Activated CD4-positive, alpha-beta T cell treated with anti-CD3 and anti-CD28 coated beads for 4 hours (primary cell): ENCODE data around the gene PCDHGB5.
"Not testable (repeated sequence)": the region's sequence is repeated elsewhere in the genome, so short reads cannot be mapped to it uniquely, and the experiment has no call there.

ENCODE experiments used
- DNase-seq, 2 donors: peaks; one replicate each; pipeline ENCODE4 v3.0.0-alpha.2; 2020

Gene PCDHGB5

DNA sequence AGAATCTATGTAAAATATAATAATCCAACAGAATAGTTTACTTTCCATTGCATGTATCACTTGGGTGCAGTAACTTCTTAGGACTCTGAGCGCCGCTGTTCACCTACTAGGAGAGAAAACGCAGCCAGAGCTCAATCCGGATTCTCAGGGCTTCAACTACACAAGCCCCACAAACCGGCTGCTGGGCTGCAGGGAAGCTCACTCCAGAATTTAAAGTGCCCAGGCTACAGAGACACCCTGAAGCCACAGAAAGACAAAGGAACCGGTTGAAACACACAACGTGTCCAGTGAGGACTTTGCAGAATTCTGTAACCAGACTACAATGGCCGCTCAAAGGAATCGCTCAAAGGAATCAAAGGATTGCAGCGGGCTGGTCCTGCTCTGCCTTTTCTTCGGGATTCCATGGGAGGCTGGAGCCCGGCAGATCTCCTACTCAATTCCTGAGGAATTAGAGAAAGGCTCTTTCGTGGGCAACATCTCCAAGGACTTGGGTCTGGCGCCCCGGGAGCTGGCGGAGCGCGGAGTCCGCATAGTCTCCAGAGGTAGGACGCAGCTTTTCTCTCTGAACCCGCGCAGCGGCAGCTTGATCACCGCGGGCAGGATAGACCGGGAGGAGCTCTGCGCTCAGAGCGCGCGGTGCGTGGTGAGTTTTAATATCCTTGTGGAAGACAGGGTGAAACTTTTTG, 15.2 kb downstream of the PCDHGB5 start, which contains the start of gene PCDHGA10:
TSS of gene PCDHGA10 (plus strand) at position 134 of the 686 bp plus-strand sequence. CDS start at position 323, 189 bp downstream.
- peak; percentile 44 to 52 for DNase-seq

DNA sequence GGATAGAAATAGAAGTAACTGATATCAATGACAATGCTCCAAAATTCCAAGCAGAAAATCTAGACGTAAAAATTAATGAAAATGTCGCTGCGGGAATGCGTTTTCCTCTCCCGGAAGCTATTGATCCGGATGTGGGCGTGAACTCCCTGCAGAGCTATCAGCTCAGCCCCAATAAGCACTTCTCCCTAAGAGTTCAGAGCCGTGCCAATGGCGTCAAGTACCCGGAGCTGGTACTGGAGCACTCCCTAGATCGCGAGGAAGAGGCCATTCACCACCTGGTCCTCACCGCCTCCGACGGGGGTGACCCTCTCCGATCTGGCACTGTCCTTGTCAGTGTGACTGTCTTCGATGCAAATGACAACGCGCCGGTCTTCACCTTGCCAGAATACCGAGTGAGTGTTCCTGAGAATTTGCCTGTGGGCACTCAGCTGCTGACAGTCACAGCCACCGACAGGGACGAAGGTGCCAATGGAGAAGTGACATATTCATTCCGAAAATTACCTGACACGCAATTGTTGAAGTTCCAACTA, 15.9 kb downstream of the PCDHGB5 start:
- DNase-seq: no peak

DNA sequence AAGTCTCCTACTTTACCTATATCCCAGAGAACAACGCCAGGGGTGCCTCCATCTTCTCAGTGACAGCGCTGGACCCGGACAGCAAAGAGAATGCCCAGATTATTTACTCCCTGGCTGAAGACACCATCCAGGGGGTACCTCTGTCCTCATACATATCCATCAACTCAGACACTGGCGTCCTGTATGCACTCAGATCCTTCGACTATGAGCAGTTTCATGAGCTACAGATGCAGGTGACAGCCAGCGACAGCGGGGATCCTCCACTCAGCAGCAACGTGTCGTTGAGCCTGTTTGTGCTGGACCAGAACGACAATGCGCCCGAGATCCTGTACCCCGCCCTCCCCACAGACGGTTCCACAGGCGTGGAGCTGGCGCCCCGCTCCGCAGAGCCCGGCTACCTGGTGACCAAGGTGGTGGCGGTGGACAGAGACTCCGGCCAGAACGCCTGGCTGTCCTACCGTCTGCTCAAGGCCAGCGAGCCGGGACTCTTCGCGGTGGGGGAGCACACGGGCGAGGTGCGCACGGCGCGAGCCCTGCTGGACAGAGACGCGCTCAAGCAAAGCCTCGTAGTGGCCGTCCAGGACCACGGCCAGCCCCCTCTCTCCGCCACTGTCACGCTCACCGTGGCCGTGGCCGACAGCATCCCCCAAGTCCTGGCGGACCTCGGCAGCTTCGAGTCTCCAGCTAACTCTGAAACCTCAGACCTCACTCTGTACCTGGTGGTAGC, 17.0 kb downstream of the PCDHGB5 start:
- not testable (repeated sequence) for DNase-seq

DNA sequence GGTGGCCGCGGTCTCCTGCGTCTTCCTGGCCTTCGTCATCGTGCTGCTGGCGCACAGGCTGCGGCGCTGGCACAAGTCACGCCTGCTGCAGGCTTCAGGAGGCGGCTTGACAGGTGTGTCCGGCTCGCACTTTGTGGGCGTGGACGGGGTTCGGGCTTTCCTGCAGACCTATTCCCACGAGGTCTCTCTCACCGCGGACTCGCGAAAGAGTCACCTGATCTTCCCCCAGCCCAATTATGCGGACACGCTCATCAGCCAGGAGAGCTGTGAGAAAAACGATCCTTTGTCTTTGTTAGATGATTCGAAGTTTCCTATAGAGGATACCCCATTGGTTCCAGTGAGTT, 17.5 kb downstream of the PCDHGB5 start:
- not testable (repeated sequence) for DNase-seq

DNA sequence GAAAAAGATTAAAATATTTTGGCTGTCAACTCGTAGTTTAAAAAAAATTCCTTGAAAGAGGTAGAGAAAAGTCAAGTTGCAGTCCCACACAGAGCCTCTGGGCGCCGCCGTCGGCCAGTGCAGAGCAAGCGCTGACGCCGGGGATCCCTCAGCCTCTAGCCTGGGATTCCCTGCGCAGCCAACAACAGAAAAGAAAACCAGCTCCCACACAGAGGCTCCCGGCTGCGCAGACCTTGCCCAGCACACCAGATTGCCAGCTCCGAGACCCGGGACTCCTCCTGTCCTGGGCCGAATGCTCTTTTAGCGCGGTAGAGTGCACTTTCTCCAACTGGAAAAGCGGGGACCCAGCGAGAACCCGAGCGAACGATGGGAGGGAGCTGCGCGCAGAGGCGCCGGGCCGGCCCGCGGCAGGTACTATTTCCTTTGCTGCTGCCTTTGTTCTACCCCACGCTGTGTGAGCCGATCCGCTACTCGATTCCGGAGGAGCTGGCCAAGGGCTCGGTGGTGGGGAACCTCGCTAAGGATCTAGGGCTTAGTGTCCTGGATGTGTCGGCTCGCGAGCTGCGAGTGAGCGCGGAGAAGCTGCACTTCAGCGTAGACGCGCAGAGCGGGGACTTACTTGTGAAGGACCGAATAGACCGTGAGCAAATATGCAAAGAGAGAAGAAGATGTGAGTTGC, 19.9 kb downstream of the PCDHGB5 start, which contains the start of gene PCDHGB7:
TSS of gene PCDHGB7 (plus strand) at position 184 of the 679 bp plus-strand sequence. CDS start at position 367, 183 bp downstream.
- DNase-seq: not testable (repeated sequence)

DNA sequence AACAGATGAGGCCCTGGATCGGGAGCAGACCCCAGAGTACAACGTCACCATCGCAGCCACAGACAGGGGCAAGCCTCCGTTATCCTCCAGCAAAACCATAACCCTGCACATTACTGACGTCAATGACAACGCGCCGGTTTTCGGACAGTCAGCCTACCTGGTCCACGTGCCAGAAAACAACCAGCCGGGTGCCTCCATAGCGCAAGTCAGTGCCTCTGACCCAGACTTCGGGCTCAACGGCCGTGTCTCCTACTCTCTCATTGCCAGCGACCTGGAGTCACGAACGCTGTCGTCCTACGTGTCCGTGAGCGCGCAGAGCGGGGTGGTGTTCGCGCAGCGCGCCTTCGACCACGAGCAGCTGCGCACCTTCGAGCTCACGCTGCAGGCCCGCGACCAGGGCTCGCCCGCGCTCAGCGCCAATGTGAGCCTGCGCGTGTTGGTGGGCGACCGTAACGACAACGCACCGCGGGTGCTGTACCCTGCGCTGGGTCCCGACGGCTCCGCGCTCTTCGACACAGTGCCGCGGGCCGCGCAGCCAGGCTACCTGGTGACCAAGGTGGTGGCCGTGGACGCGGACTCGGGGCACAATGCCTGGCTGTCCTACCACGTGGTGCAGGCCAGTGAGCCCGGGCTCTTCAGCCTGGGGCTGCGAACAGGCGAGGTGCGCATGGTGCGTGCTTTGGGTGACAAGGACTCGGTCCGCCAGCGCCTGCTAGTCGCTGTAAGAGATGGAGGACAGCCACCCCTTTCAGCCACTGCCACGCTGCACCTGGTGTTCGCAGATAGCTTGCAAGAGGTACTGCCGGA, 21.5 kb downstream of the PCDHGB5 start:
- DNase-seq: no peak

DNA sequence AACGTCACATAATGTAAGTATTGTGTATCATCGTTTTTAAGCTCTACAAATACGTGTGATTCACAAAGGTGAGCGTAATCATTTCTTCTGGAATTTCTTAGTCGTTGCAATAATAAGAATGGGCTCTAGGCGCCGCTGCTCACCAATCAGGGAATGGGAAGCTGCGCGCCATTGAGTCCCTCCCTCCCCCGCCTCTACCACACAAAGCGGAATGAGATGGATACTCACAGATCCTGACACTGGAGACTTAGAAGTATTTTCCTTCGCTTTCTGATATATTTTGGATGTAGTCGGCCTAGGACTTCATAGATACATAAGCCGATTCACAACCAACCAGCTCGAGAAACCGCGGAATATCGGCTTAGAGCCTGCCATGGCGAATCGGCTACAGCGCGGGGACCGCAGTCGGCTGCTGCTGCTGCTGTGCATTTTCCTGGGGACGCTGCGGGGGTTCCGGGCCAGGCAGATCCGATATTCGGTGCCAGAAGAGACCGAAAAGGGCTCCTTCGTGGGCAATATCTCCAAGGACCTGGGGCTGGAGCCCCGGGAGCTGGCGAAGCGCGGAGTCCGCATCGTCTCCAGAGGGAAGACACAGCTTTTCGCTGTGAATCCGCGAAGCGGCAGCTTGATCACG, 23.2 kb downstream of the PCDHGB5 start, which contains the start of gene PCDHGA11:
TSS of gene PCDHGA11 (plus strand) at position 197 of the 634 bp plus-strand sequence. CDS start at position 374, 177 bp downstream.
- DNase-seq: peak in 1 of 2 donors; percentile 24

DNA sequence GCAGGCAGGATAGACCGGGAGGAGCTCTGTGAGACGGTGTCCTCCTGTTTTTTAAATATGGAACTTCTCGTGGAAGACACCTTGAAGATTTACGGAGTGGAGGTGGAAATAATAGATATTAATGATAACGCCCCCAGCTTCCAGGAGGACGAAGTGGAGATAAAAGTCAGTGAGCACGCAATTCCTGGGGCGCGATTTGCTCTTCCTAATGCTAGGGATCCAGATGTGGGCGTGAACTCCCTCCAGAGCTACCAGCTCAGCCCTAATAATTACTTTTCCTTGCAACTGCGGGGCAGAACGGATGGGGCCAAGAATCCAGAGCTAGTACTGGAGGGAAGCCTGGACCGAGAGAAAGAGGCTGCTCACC, 23.7 kb downstream of the PCDHGB5 start:
- no peak for DNase-seq

DNA sequence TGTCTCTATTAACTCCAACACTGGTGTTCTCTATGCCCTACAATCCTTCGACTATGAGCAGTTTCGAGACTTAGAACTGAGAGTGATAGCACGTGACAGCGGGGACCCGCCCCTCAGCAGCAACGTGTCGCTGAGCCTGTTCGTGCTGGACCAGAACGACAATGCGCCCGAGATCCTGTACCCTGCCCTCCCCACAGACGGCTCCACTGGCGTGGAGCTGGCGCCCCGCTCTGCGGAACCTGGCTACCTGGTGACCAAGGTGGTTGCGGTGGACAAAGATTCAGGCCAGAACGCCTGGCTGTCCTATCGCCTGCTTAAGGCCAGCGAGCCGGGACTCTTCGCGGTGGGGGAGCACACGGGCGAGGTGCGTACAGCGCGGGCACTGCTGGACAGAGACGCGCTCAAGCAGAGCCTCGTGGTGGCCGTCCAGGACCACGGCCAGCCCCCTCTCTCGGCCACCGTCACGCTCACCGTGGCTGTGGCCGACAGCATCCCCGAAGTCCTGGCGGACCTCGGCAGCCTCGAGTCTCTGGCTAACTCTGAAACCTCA, 25.1 kb downstream of the PCDHGB5 start:
- DNase-seq: no peak

DNA sequence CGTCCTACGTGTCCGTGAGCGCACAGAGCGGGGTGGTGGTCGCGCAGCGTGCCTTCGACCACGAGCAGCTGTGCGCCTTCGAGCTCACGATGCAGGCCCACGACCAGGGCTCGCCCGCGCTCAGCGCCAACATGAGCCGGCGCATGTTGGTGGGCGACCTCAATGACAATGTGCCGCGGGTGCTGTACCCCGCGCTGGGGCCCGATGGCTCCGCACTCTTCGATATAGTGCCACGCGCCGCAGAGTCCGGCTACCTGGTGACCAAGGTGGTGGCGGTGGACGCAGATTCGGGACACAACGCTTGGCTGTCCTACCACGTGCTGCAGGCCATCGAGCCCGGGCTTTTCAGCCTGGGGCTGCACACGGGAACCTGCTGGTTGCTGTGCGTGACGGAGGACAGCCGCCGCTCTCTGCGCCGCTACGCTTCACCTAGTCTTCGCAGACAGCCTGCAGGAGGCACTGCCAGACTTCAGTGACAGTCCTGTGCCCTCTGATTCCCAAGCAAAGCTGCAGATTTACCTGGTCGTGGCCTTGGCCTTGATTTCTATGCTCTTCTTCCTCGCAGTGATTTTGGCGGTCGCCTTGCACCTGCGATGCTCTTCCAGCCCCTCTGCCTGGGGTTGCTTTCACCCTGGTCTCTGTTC, 30.2 kb downstream of the PCDHGB5 start:
- DNase-seq: no peak

DNA sequence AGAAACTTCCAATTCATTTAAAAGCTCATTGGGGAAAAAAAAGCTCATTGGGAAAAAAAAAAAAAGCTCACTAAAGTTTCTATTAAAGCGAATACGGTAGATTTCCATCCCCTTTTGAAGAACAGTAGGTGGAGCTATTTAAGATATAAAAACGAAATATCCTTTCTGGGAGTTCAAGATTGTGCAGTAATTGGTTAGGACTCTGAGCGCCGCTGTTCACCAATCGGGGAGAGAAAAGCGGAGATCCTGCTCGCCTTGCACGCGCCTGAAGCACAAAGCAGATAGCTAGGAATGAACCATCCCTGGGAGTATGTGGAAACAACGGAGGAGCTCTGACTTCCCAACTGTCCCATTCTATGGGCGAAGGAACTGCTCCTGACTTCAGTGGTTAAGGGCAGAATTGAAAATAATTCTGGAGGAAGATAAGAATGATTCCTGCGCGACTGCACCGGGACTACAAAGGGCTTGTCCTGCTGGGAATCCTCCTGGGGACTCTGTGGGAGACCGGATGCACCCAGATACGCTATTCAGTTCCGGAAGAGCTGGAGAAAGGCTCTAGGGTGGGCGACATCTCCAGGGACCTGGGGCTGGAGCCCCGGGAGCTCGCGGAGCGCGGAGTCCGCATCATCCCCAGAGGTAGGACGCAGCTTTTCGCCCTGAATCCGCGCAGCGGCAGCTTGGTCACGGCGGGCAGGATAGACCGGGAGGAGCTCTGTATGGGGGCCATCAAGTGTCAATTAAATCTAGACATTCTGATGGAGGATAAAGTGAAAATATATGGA, 32.8 kb downstream of the PCDHGB5 start, which contains the start of gene PCDHGA12:
TSS of gene PCDHGA12 (plus strand) at position 176 of the 782 bp plus-strand sequence. CDS start at position 429, 253 bp downstream.
- DNase-seq: no peak

DNA sequence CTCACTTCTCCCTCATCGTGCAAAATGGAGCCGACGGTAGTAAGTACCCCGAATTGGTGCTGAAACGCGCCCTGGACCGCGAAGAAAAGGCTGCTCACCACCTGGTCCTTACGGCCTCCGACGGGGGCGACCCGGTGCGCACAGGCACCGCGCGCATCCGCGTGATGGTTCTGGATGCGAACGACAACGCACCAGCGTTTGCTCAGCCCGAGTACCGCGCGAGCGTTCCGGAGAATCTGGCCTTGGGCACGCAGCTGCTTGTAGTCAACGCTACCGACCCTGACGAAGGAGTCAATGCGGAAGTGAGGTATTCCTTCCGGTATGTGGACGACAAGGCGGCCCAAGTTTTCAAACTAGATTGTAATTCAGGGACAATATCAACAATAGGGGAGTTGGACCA, 33.5 kb downstream of the PCDHGB5 start:
- no peak for DNase-seq

DNA sequence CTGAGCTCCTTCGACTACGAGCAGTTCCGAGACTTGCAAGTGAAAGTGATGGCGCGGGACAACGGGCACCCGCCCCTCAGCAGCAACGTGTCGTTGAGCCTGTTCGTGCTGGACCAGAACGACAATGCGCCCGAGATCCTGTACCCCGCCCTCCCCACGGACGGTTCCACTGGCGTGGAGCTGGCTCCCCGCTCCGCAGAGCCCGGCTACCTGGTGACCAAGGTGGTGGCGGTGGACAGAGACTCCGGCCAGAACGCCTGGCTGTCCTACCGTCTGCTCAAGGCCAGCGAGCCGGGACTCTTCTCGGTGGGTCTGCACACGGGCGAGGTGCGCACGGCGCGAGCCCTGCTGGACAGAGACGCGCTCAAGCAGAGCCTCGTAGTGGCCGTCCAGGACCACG, 34.6 kb downstream of the PCDHGB5 start:
- not testable (repeated sequence) for DNase-seq

DNA sequence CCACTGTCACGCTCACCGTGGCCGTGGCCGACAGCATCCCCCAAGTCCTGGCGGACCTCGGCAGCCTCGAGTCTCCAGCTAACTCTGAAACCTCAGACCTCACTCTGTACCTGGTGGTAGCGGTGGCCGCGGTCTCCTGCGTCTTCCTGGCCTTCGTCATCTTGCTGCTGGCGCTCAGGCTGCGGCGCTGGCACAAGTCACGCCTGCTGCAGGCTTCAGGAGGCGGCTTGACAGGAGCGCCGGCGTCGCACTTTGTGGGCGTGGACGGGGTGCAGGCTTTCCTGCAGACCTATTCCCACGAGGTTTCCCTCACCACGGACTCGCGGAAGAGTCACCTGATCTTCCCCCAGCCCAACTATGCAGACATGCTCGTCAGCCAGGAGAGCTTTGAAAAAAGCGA, 35.0 kb downstream of the PCDHGB5 start:
- DNase-seq: not testable (repeated sequence)

DNA sequence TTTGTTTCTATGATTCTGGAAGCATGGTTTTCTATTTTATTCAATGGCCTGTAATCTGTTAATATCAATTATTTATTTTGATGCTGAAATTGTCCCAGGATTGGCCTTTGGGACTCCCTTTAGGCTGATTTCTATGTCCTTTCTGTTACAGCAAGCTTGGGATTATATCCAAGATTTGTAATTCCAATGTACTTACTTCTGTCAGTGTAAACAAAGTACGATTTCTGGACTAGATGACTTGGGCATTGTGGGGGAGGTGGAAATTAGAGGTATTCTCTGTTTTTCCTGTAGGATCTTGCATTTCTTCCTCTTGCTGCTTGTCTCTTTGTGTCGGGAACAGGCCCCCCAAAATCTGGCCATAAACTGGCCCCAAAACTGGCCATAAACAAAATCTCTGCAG, 36.3 kb downstream of the PCDHGB5 start:
- DNase-seq: no peak

DNA sequence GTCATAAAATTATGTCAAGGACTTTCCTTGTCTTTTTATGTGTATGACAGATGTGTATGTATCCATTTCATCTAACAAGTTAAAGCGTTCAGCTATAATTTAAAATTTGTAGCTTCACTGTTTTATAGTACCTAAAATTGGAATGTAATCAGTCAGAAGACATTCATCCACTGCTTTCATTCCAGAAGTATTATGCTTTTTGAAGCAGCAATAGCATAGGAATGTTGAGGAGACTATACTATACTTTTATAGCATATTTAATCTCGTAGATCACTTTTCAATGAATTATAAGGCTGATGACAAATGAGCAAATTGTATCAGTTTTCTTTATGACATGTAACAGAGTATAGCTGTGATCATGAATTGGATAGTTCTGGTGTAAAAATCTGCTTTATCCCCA, 39.5 kb downstream of the PCDHGB5 start:
- no peak for DNase-seq

DNA sequence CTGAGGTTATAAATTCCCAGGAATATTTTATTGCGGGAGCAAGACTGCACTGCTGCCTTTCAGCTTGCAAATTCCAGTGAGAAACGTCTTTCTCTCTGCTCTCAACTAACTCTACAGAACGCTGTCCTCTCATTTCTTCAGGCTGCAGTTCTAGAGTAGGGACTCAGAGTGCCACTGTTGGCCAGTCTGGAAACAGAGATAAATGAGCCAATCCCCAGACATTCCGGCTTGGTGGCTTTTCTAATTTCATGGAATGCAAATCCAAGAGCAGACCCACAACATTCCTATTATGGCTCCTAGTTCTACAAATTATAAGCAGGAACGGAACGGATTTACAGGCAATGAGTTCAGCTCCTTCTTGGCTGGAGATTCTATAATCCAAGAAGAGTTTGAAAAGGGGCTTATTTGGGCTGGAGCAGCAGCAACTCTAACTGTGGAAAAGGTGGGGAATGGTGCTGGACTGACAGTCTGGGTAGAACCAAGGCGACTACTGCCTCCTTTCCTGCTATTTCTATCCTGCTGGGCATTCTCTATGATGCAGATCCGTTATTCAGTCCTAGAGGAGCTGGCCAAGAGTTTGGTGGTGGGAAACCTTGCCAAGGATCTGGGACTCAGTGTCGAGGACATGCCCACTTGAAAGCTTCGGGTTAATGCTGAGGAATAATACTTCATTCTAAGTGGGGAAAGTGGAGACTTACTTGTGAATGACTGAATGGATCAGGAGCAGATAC, 41.8 kb downstream of the PCDHGB5 start:
- DNase-seq: no peak

DNA sequence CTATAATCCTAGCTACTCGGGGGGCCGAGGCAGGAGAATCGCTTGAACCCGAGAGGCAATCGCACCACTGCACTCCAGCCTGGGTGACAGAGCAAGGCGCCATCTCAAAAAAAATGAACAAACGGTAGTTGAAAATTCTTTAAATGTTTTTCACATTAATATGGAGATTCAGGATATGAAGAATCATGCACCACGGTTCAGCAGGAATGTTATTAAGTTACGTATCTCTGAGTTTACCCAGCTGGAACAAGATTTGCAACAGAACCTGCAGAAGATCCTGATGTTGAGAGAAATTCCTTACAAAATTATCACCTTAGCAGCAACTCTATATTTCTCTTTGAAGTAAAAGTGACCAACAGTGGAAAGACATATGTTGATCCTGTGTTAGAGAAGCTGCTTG, 42.6 kb downstream of the PCDHGB5 start:
- DNase-seq: no peak

DNA sequence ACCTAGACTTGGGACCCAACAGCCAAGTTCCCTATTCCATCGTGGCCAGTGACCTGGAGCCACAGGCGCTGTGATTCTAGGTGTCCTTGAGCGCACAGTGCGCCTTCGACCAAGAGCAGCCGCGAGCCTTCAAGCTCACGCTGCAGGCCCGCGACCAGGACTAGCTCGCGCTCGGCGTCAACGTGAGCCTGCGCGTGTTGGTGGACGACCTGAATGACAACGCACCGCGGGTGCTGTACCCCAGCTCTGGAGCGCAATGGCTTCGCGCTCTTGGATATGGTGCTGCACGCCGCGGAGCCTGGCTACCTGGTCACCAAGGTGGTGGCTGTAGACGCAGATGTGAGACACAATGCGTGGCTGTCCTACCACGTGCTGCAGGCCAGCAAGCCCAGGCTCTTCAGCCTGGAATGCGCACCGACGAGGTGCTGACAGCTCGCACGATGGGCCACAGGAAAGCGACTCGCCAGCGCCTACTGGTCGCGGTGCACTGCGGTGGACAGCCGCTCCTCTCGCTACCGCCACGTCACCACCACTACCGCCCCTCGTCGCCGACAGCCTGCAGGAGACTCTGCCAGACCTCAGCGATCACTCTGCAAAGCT, 43.9 kb downstream of the PCDHGB5 start:
- DNase-seq: no peak
